Right atrium auricular region (tissue), 2 donors: ENCODE results near the gene SLC3A2. TPM values are rescaled to one million over a fixed set of nuclear protein-coding genes. Genes with fewer than 3 reads are reported as not detected.

Experiments used
- DNase-seq: peaks from one replicate; pipeline ENCODE4 v3.0.0-alpha.2; 2019; ENCODE audit warnings: low spot score
- H3K27ac ChIP-seq, 2 donors: fragments of 200-600 bp; sonication (generic); 1 replicate in 1 of 2; 2 replicates in 1 of 2; pipeline ENCODE4 v1.5.1; 2016 to 2019
- H3K27me3 ChIP-seq, 2 donors: fragments of 200-600 bp; sonication (generic); one replicate each; pipeline versions ENCODE4 v1.5.1 to v1.6.0; 2017 to 2019
- H3K36me3 ChIP-seq: fragments of 200-600 bp; sonication (generic); one replicate; pipeline ENCODE4 v1.5.1; 2016
- H3K4me1 ChIP-seq, 2 donors: fragments of 200-600 bp; sonication (generic); one replicate each; pipeline versions ENCODE4 v1.5.1 to v1.6.0; 2017 to 2019
- H3K4me3 ChIP-seq, 2 donors: fragments of 200-600 bp; sonication (generic); 1 replicate in 1 of 2; 2 replicates in 1 of 2; pipeline ENCODE4 v1.5.1; 2017 to 2019; ENCODE audit warnings: mild to moderate bottlenecking in 1 of 2, moderate library complexity in 1 of 2
- H3K9me3 ChIP-seq, 2 donors: fragments of 200-600 bp; sonication (generic); one replicate each; pipeline ENCODE4 v1.5.1; 2019
- total RNA-seq, 2 donors: library from RNA; depleted of rRNA; stranded (reverse); fragments of >200 nt; gene quantifications; one replicate each; pipeline ENCODE4 v1.1.0, GENCODE V29; 2016
- TF ChIP-seq, protein P1 (sequence below), 2 donors: fragments of 200-600 bp; sonication (generic); IDR thresholded peaks; one replicate each; pipeline ENCODE4 v1.5.1; 2019; ENCODE audit warnings: antibody characterized with exemption in 2 of 2

Gene SLC3A2
- total RNA-seq, 2 donors from 2014 or later: 27.7 to 64.9 TPM

DNA sequence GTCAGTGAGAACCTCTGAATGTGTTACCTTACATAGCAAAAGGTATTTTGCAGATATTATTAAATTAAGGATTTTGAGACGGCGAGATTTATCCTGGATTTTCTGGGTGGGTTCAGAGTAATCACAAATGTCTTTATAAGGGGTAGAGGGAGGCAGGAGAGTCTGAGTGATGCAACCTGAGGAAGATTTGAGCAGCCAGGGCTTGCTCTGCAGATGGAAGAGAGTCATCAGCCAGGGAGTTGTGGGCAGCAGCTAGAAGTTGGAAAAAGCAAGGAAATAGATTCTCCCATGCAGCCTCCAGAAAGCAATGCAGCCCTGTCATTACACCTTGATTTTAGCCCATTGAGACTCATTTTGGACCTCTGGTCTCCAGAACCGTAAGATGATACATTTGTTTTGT is 37.2 kb upstream of the SLC3A2 start:
- DNase-seq: no peak
- Histone ChIP-seq H3K4me3 (no peak overlapping the region), H3K27me3 (no peaks in the 10 kb centered on the region), H3K36me3 (no peaks in the 10 kb centered on the region), H3K4me1 (peaks cover 0 to 22% of the 10 kb centered on the region in 2 donors), H3K9me3 (no peaks in the 10 kb centered on the region), H3K27ac (no peak overlapping the region)
- TF ChIP-seq, protein P1, sequence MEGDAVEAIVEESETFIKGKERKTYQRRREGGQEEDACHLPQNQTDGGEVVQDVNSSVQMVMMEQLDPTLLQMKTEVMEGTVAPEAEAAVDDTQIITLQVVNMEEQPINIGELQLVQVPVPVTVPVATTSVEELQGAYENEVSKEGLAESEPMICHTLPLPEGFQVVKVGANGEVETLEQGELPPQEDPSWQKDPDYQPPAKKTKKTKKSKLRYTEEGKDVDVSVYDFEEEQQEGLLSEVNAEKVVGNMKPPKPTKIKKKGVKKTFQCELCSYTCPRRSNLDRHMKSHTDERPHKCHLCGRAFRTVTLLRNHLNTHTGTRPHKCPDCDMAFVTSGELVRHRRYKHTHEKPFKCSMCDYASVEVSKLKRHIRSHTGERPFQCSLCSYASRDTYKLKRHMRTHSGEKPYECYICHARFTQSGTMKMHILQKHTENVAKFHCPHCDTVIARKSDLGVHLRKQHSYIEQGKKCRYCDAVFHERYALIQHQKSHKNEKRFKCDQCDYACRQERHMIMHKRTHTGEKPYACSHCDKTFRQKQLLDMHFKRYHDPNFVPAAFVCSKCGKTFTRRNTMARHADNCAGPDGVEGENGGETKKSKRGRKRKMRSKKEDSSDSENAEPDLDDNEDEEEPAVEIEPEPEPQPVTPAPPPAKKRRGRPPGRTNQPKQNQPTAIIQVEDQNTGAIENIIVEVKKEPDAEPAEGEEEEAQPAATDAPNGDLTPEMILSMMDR (IDR thresholded peaks at IDR 0.05): no peak

DNA sequence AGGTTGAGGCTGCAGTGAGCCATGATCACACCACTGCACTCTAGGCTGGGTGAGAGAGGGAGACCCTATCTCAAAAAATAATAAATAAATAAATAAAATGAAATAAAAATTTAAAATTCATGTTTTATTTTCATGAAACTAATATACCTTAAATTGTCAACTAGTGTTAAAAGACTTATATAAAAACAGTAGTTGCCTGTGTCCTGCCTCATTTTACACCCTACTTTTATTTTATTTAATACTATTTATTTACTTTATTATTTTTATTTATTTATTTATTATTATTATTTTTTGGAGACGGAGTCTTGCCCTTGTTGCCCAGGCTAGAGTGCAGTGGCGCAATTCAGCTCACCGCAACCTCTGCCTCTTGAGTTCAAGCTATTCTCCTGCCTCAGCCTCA is 36.5 kb upstream of the SLC3A2 start:
- TF ChIP-seq, protein P1 (IDR thresholded peaks at IDR 0.05): no peak
- DNase-seq: no peak
- no peaks in the 10 kb centered on the region for H3K9me3 ChIP-seq

GRCh38 chr11:62846177-62846576 is 34.5 kb upstream of the SLC3A2 start:
- no peaks in the 10 kb centered on the region for H3K27me3 ChIP-seq
- no peaks in the 10 kb centered on the region for H3K9me3 ChIP-seq
- H3K4me3 ChIP-seq: no peak overlapping the region
- peaks cover 0 to 11% of the 10 kb centered on the region in 2 donors for H3K4me1 ChIP-seq
- TF ChIP-seq, protein P1 (IDR thresholded peaks at IDR 0.05): no peak
- H3K36me3 ChIP-seq: no peaks in the 10 kb centered on the region
- DNase-seq: no peak
- H3K27ac ChIP-seq: no peak overlapping the region

More for the DNA sequence above, 36.5 kb upstream of the SLC3A2 start:
- H3K27me3 ChIP-seq: no peaks in the 10 kb centered on the region
- no peak overlapping the region for H3K27ac ChIP-seq
- peaks cover 0 to 16% of the 10 kb centered on the region in 2 donors for H3K4me1 ChIP-seq
- no peak overlapping the region for H3K4me3 ChIP-seq
- no peaks in the 10 kb centered on the region for H3K36me3 ChIP-seq

DNA sequence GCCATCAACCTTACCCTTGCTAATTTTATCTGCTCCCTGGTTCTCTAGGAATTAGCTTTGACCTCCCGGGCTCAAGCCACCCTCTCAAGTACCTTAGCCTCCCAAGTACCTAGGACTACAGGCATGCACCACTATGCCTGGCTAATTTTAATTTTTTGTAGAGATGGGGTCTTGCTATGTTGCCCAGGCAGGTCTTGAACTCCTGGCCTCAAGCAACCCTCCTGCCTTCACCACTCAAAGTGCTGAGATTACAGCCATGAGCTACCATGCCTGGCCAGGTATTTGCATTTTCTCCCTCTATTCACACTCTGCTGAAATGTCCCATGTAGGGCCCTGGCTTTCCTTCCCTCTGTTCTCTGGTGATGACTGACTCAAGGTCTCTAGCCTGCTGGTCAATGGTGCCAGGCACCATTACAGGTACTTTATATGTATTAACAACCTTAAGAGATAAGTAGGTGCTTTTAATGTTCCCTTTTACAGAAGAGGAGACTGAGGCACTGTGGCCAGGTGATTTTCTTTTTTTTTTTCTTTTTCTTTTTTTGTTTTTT is 32.9 kb upstream of the SLC3A2 start:
- Histone ChIP-seq H3K9me3 (no peaks in the 10 kb centered on the region), H3K36me3 (peaks cover 15% of the 10 kb centered on the region), H3K4me3 (no peak overlapping the region), H3K27me3 (no peaks in the 10 kb centered on the region), H3K4me1 (no peaks in the 10 kb centered on the region), H3K27ac (no peak overlapping the region)
- no peak for DNase-seq
- TF ChIP-seq, protein P1 (IDR thresholded peaks at IDR 0.05): no peak

- H3K9me3 ChIP-seq: no peaks in the 10 kb centered on the region
- H3K36me3 ChIP-seq: peaks cover 29% of the 10 kb centered on the region
- H3K27ac ChIP-seq: no peak overlapping the region
- no peaks in the 10 kb centered on the region for H3K27me3 ChIP-seq
- DNase-seq: no peak
- no peak overlapping the region for H3K4me3 ChIP-seq
- TF ChIP-seq, protein P1 (IDR thresholded peaks at IDR 0.05): no peak
- peaks cover 0 to 23% of the 10 kb centered on the region in 2 donors for H3K4me1 ChIP-seq
These were observed 29.5 kb upstream of the SLC3A2 start for GRCh38 chr11:62850911-62851806.
